DND-41 (cell line): ENCODE measurements around the gene CACNA1H.

Experiments used
- EZH2 ChIP-seq: IDR thresholded peaks from 3 replicates; pipeline ENCODE4 v1.6.1; 2012; ENCODE audit warnings: borderline replicate concordance, low read depth, mild to moderate bottlenecking, moderate library complexity, low read length, inconsistent platforms; ENCODE audit not compliant: severe bottlenecking
- TF ChIP-seq, protein P1 (sequence below): IDR thresholded peaks from 2 replicates; pipeline ENCODE4 v1.5.1; 2012; ENCODE audit warnings: borderline replicate concordance, low read length, moderate library complexity, mild to moderate bottlenecking; ENCODE audit not compliant: poor library complexity, severe bottlenecking; ENCODE audit errors: extremely low read depth

DNA sequence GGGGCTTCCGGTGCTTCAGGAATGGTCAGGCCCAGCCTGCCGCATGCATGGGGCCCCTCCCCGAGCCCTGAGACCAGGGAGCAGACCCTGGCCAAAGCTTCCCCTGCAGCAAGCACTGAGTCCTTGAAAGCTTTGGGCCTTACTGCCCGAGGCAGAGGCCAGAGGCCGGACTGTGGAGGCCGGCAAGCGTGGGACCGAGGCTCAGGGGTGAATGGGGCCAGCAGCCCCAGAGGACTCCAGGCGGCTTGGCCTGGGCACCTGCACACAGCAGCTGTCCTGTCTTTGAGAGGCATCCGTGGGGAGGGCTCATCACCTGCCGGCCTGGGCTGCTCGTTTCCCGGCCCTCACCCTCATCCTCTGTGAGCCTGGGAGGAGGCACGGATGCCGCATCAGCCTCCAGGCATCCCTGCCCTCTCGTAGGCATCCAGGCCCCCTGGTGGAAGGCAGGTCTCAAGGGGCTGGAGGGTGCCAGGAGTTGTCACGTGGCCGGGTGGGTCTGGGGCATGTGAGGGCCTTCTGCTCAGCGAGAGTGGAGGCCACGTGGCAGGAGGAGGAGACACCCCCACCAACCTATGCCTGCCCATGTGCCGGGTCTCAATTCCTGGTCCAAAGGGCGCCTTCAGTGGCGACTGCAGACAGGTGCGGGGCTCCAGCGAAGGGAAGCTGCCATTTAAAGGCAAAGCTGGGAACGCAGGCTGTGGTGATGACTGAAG, 31.4 kb downstream of the CACNA1H start:
- TF ChIP-seq, protein P1, sequence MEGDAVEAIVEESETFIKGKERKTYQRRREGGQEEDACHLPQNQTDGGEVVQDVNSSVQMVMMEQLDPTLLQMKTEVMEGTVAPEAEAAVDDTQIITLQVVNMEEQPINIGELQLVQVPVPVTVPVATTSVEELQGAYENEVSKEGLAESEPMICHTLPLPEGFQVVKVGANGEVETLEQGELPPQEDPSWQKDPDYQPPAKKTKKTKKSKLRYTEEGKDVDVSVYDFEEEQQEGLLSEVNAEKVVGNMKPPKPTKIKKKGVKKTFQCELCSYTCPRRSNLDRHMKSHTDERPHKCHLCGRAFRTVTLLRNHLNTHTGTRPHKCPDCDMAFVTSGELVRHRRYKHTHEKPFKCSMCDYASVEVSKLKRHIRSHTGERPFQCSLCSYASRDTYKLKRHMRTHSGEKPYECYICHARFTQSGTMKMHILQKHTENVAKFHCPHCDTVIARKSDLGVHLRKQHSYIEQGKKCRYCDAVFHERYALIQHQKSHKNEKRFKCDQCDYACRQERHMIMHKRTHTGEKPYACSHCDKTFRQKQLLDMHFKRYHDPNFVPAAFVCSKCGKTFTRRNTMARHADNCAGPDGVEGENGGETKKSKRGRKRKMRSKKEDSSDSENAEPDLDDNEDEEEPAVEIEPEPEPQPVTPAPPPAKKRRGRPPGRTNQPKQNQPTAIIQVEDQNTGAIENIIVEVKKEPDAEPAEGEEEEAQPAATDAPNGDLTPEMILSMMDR, result no peak
- no peak for TF ChIP-seq EZH2
